HCT116 (cell line): ENCODE data around the gene RHBDD1. TPM values are rescaled to one million over a fixed set of nuclear protein-coding genes. Genes with fewer than 3 reads are reported as not detected.

Experiments used
- ATAC-seq: fragments of 200-7000 bp; cut with Tn5 transposase; 2 replicates; pipeline ENCODE4 v1.9.1; 2020; ENCODE audit warnings: mild to moderate bottlenecking, moderate library complexity
- BruUV-seq: library from RNA; stranded (reverse); fragments of 400-500 nt; replicated peaks from 2 replicates; lab custom pipeline; 2021; lab: Mats Ljungman, UMichigan
- CTCF ChIA-PET: fragments of 300-600 bp; sonication (Branson Sonifier 250); formaldehyde crosslinking; loops from one replicate; lab custom pipeline; 2021; ENCODE audit warnings: antibody characterized with exemption; lab: Charles Lee
- POLR2A ChIA-PET: fragments of 300-600, 350-600 bp; sonication (Branson Sonifier 250); formaldehyde crosslinking; loops from one replicate; lab custom pipeline; 2021; ENCODE audit warnings: antibody characterized with exemption; lab: Charles Lee
- RAD21 ChIA-PET, 2 experiments: fragments of 300-600 bp; sonication (Branson Sonifier 250); formaldehyde crosslinking; loops; one replicate each; lab custom pipeline; 2023; ENCODE audit warnings: low total read pairs in 2 of 2; ENCODE audit not compliant: uncharacterized antibody in 2 of 2, unreplicated experiment in 2 of 2, low non-redundant PET in 1 of 2; lab: Charles Lee
- DNase-seq: peaks from one replicate; pipeline ENCODE4 v3.0.0-alpha.2; 2010; ENCODE audit warnings: low read depth, low spot score
- H2AFZ ChIP-seq: fragments of 200-600 bp; shearing (Covaris generic), sonication (generic); 2 replicates; pipeline ENCODE4 v1.6.1; 2017; ENCODE audit warnings: low read depth, mixed run types, mixed read lengths, antibody characterized with exemption, low read length; ENCODE audit not compliant: poor library complexity, severe bottlenecking
- H3K27ac ChIP-seq: 2 replicates; pipeline ENCODE4 v1.5.1; 2012; ENCODE audit warnings: low read depth, low read length
- H3K27me3 ChIP-seq: fragments of 200-600 bp; sonication (generic); 2 replicates; pipeline ENCODE4 v1.6.1; 2016; ENCODE audit warnings: mixed run types, low read length, mixed read lengths; ENCODE audit not compliant: insufficient read depth
- H3K36me3 ChIP-seq, 2 experiments: fragments of 200-500 bp in 1 of 2; fragments of 200-600 bp in 1 of 2; sonication (Bioruptor generic) in 1 of 2; sonication (generic) in 1 of 2; 2 replicates each; pipeline versions ENCODE4 v1.5.1 to v1.6.1; 2014 to 2016; ENCODE audit warnings: low read length in 2 of 2, inconsistent platforms in 1 of 2, mixed read lengths in 1 of 2, mixed run types in 1 of 2; ENCODE audit not compliant: insufficient read depth in 2 of 2, control insufficient read depth in 1 of 2
- H3K4me1 ChIP-seq, 2 experiments: fragments of 200-600 bp in 1 of 2; sonication (generic) in 1 of 2; 2 replicates each; pipeline versions ENCODE4 v1.5.1 to v1.6.1; 2012 to 2017; ENCODE audit warnings: low read length in 2 of 2, inconsistent platforms in 1 of 2, mild to moderate bottlenecking in 1 of 2, mixed read lengths in 1 of 2, mixed run types in 1 of 2, moderate library complexity in 1 of 2; ENCODE audit not compliant: insufficient read depth in 2 of 2, control insufficient read depth in 1 of 2
- H3K4me2 ChIP-seq: fragments of 200-600 bp; sonication (generic); 2 replicates; pipeline ENCODE4 v1.6.1; 2017; ENCODE audit warnings: mixed run types, low read length, mixed read lengths
- H3K4me3 ChIP-seq, 2 experiments: fragments of 200-600 bp in 1 of 2; sonication (generic) in 1 of 2; replicated peaks in 1 of 2; 2 replicates each; pipeline ENCODE4 v1.5.1; 2011 to 2016; ENCODE audit warnings: low read length in 2 of 2, control low read depth in 1 of 2, low read depth in 1 of 2, mild to moderate bottlenecking in 1 of 2, mixed read lengths in 1 of 2, mixed run types in 1 of 2
- H3K79me2 ChIP-seq: fragments of 200-600 bp; sonication (generic); 2 replicates; pipeline ENCODE4 v1.6.1; 2017; ENCODE audit warnings: mild to moderate bottlenecking, mixed run types, low read length, moderate library complexity, mixed read lengths; ENCODE audit not compliant: insufficient read depth
- H3K9ac ChIP-seq: fragments of 200-600 bp; sonication (generic); 2 replicates; pipeline ENCODE4 v1.6.1; 2016; ENCODE audit warnings: low read length, mixed read lengths
- H3K9me2 ChIP-seq: fragments of 200-600 bp; sonication (generic), shearing (Covaris generic); 2 replicates; pipeline ENCODE4 v1.6.1; 2017; ENCODE audit warnings: mixed run types, mild to moderate bottlenecking, moderate library complexity; ENCODE audit not compliant: insufficient read depth
- H3K9me3 ChIP-seq, 2 experiments: fragments of 200-500 bp in 1 of 2; fragments of 200-600 bp in 1 of 2; sonication (Bioruptor generic) in 1 of 2; sonication (generic) in 1 of 2; 2 replicates each; pipeline ENCODE4 v1.6.1; 2014 to 2017; ENCODE audit warnings: low read length in 2 of 2, mixed read lengths in 2 of 2, inconsistent platforms in 1 of 2, low read depth in 1 of 2, mild to moderate bottlenecking in 1 of 2, mixed run types in 1 of 2, moderate library complexity in 1 of 2; ENCODE audit not compliant: control insufficient read depth in 1 of 2, insufficient read depth in 1 of 2
- H4K20me1 ChIP-seq: fragments of 200-600 bp; sonication (generic), shearing (Covaris generic); 2 replicates; pipeline ENCODE4 v1.6.1; 2017; ENCODE audit warnings: mixed run types, mild to moderate bottlenecking, moderate library complexity; ENCODE audit not compliant: insufficient read depth
- CBX3 ChIP-seq: IDR thresholded peaks from 2 replicates; pipeline ENCODE4 v1.6.1; 2012; ENCODE audit warnings: low read depth
- CEBPB ChIP-seq: IDR thresholded peaks from 2 replicates; pipeline ENCODE4 v1.6.1; 2012; ENCODE audit warnings: low read depth
- EGR1 ChIP-seq: IDR thresholded peaks from 2 replicates; pipeline ENCODE4 v1.6.1; 2012; ENCODE audit warnings: low read depth
- POLR2A ChIP-seq: IDR thresholded peaks from 2 replicates; pipeline ENCODE4 v1.7.0; 2011; ENCODE audit warnings: borderline replicate concordance; ENCODE audit not compliant: insufficient read depth, insufficient read length; ENCODE audit errors: extremely low read depth
- POLR2AphosphoS5 ChIP-seq: IDR thresholded peaks from 2 replicates; pipeline ENCODE4 v1.6.1; 2011; ENCODE audit warnings: mild to moderate bottlenecking, low read depth, low read length, moderate library complexity
- RAD21 ChIP-seq: IDR thresholded peaks from 2 replicates; pipeline ENCODE4 v1.6.1; 2012; ENCODE audit warnings: low read depth, mild to moderate bottlenecking
- SIN3A ChIP-seq: IDR thresholded peaks from 2 replicates; pipeline ENCODE4 v1.6.1; 2012; ENCODE audit warnings: low read depth
- SP1 ChIP-seq: IDR thresholded peaks from 2 replicates; pipeline ENCODE4 v1.6.1; 2012; ENCODE audit warnings: low read depth
- SRF ChIP-seq: IDR thresholded peaks from 2 replicates; pipeline ENCODE4 v1.6.1; 2012; ENCODE audit warnings: low read depth
- ZFX ChIP-seq: fragments of 450-650 bp; IDR thresholded peaks from 2 replicates; pipeline ENCODE4 v1.6.1; 2017
- ZNF274 ChIP-seq: fragments of 200-500 bp; sonication (Bioruptor generic); IDR thresholded peaks from 2 replicates; pipeline ENCODE4 v1.6.1; 2014; ENCODE audit warnings: mild to moderate bottlenecking, low read depth, low read length, inconsistent platforms
- intact Hi-C: fragments of 100-400 bp; cut with micrococcal nuclease; formaldehyde crosslinking; loops from 2 replicates; pipeline ENCODE4 v1.10.0; 2022
- total RNA-seq: library from RNA; stranded (reverse); gene quantifications from one replicate; pipeline ENCODE4 v1.2.1, GENCODE V29; 2021; ENCODE audit not compliant: unreplicated experiment
- TF ChIP-seq, protein P1 (sequence below): IDR thresholded peaks from 2 replicates; pipeline ENCODE4 v1.6.1; 2012
- TF ChIP-seq, protein P2 (sequence below): IDR thresholded peaks from 2 replicates; pipeline ENCODE4 v1.6.1; 2012; ENCODE audit warnings: low read depth

Gene RHBDD1
- total RNA-seq, 1 experiment from 2014 or later, result 73.8 TPM

DNA sequence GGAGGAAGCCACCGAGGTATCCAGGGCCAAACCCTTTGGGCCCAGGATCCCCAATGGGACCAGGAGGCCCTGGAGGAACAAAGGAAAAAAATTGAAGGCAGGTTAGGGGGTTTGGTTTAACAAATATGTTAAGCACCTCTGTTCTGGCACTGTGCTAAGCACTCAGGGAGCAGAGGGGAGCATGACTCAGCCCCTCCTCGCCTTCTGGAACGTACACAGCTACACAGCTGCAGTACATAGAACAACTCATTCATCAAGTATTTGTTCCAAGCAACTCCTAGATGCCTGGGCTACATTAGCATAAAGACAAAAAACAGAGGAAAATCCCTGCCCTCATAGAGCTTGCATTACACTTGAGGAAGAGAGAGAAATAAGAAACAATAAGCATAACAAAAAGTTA lies 174.6 kb downstream of the RHBDD1 start:
- Histone ChIP-seq H3K79me2 (no peaks in the 10 kb centered on the region), H2AFZ (no peak overlapping the region), H3K4me3 (no peak overlapping the region), H3K9me3 (no peaks in the 10 kb centered on the region), H3K4me2 (no peak overlapping the region), H3K4me1 (peaks cover 0 to 6% of the 10 kb centered on the region in 2 experiments; a peak in 1 of 4 replicates), H3K36me3 (no peaks in the 10 kb centered on the region), H4K20me1 (no peaks in the 10 kb centered on the region), H3K9me2 (no peaks in the 10 kb centered on the region), H3K27ac (no peak overlapping the region), H3K27me3 (no peaks in the 10 kb centered on the region), H3K9ac (no peak overlapping the region)
- ChIA-PET CTCF (no interaction called here), POLR2A (no interaction called here), RAD21 (no interaction called here)
- intact Hi-C loops, result no loop called here
- DNase-seq (no peak), ATAC-seq (no peak)
- no TSS peak for BruUV-seq
- TF ChIP-seq CBX3 (no peak), POLR2AphosphoS5 (no peak)

DNA sequence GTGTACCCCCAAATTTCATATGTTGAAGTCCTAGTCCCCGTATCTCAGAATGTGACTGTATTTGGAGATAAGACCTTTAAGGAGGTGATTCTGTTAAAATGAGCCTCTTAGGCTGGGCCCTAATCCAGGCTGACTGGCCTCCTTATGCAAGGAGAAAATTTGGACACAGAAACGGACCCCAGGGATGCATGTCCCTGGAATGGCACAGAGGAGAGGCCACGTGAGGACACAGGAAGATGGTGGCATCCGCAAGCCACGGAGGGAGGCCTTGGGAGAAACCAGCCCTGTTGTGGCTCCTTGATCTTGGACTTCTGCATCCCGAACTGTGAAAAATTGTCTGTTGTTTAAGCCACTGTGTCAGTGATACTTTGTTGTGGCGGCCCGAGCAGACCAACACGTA lies 177.5 kb downstream of the RHBDD1 start:
- no peaks in the 10 kb centered on the region for H3K79me2 ChIP-seq
- ChIA-PET CTCF (no interaction called here), POLR2A (no interaction called here), RAD21 (no interaction called here)
- no peak overlapping the region for H2AFZ ChIP-seq
- TF ChIP-seq SRF, result no peak
- no peak for TF ChIP-seq EGR1
- no peak for TF ChIP-seq SIN3A
- TF ChIP-seq, protein P1, sequence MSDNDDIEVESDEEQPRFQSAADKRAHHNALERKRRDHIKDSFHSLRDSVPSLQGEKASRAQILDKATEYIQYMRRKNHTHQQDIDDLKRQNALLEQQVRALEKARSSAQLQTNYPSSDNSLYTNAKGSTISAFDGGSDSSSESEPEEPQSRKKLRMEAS, result no peak
- no peak for TF ChIP-seq POLR2AphosphoS5
- TF ChIP-seq, protein P2, sequence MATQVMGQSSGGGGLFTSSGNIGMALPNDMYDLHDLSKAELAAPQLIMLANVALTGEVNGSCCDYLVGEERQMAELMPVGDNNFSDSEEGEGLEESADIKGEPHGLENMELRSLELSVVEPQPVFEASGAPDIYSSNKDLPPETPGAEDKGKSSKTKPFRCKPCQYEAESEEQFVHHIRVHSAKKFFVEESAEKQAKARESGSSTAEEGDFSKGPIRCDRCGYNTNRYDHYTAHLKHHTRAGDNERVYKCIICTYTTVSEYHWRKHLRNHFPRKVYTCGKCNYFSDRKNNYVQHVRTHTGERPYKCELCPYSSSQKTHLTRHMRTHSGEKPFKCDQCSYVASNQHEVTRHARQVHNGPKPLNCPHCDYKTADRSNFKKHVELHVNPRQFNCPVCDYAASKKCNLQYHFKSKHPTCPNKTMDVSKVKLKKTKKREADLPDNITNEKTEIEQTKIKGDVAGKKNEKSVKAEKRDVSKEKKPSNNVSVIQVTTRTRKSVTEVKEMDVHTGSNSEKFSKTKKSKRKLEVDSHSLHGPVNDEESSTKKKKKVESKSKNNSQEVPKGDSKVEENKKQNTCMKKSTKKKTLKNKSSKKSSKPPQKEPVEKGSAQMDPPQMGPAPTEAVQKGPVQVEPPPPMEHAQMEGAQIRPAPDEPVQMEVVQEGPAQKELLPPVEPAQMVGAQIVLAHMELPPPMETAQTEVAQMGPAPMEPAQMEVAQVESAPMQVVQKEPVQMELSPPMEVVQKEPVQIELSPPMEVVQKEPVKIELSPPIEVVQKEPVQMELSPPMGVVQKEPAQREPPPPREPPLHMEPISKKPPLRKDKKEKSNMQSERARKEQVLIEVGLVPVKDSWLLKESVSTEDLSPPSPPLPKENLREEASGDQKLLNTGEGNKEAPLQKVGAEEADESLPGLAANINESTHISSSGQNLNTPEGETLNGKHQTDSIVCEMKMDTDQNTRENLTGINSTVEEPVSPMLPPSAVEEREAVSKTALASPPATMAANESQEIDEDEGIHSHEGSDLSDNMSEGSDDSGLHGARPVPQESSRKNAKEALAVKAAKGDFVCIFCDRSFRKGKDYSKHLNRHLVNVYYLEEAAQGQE, result no peak
- no peak for TF ChIP-seq RAD21
- no peak for TF ChIP-seq CEBPB
- TF ChIP-seq SP1, result no peak
- TF ChIP-seq ZNF274, result no peak
- TF ChIP-seq ZFX, result no peak
- no peak for TF ChIP-seq POLR2A
- peaks cover 0 to 6% of the 10 kb centered on the region in 2 experiments; a peak in 1 of 4 replicates for H3K4me1 ChIP-seq
- no peak for ATAC-seq
- H3K36me3 ChIP-seq, result no peaks in the 10 kb centered on the region
- no peak overlapping the region for H3K9ac ChIP-seq
- H3K4me3 ChIP-seq, result no peak overlapping the region
- BruUV-seq, result no TSS peak
- H3K4me2 ChIP-seq, result no peak overlapping the region
- H3K9me2 ChIP-seq, result no peaks in the 10 kb centered on the region
- H4K20me1 ChIP-seq, result no peaks in the 10 kb centered on the region
- DNase-seq, result no peak
- no peaks in the 10 kb centered on the region for H3K9me3 ChIP-seq
- H3K27me3 ChIP-seq, result no peaks in the 10 kb centered on the region
- H3K27ac ChIP-seq, result no peak overlapping the region
- intact Hi-C loops, result no loop called here
